ENCODE measurements around the gene RALGPS1.

Gene RALGPS1

GRCh38 chr9:127209220-127209619 is 294.6 kb downstream of the RALGPS1 start:
- H3K4me3 ChIP-seq (ENCODE audit: low read depth, low read length) = no peak overlapping the region
- no peak for TF ChIP-seq CTCF (IDR thresholded peaks at IDR 0.05; ENCODE audit: borderline replicate concordance, insufficient read depth, low read depth, low read length)

GRCh38 chr9:127209948-127210640 is 295.5 kb downstream of the RALGPS1 start:
- H3K4me3 ChIP-seq (ENCODE audit: low read depth, low read length) = no peak overlapping the region
- TF ChIP-seq CTCF (IDR thresholded peaks at IDR 0.05; ENCODE audit: borderline replicate concordance, insufficient read depth, low read depth, low read length) = no peak

- TF ChIP-seq CTCF (IDR thresholded peaks at IDR 0.05; ENCODE audit: borderline replicate concordance, insufficient read depth, low read depth, low read length) = no peak
- H3K4me3 ChIP-seq (ENCODE audit: low read depth, low read length) = no peak overlapping the region
Observed at GRCh38 chr9:127210851-127211730, 296.5 kb downstream of the RALGPS1 start.

GRCh38 chr9:127211983-127212382 is 297.4 kb downstream of the RALGPS1 start:
- TF ChIP-seq CTCF (IDR thresholded peaks at IDR 0.05; ENCODE audit: borderline replicate concordance, insufficient read depth, low read depth, low read length) = no peak

GRCh38 chr9:127212453-127212852 is 297.9 kb downstream of the RALGPS1 start:
- H3K4me3 ChIP-seq (ENCODE audit: low read depth, low read length) = no peak overlapping the region
- TF ChIP-seq CTCF (IDR thresholded peaks at IDR 0.05; ENCODE audit: borderline replicate concordance, insufficient read depth, low read depth, low read length) = no peak

More at GRCh38 chr9:127211983-127212382, 297.4 kb downstream of the RALGPS1 start:
- H3K4me3 ChIP-seq (ENCODE audit: low read depth, low read length) = no peak overlapping the region

- no peak overlapping the region for H3K4me3 ChIP-seq (ENCODE audit: low read depth, low read length)
- no peak for TF ChIP-seq CTCF (IDR thresholded peaks at IDR 0.05; ENCODE audit: borderline replicate concordance, insufficient read depth, low read depth, low read length)
Observed at GRCh38 chr9:127213859-127214258, 299.3 kb downstream of the RALGPS1 start.

Measured in GM12875 (cell line).